K562 (cell line): ENCODE measurements around the gene ARMC8. TPM values are rescaled to one million over a fixed set of nuclear protein-coding genes. Genes with fewer than 3 reads are reported as not detected.

Experiments
- ATAC-seq: fragments of 200-7000 bp; cut with Tn5 transposase; 3 replicates; pipeline ENCODE4 v1.9.1; 2020; ENCODE audit warnings: moderate library complexity
- BruUV-seq: library from RNA; stranded (reverse); fragments of 400-500 nt; replicated peaks from 2 replicates; lab custom pipeline; 2021; lab: Mats Ljungman, UMichigan
- CTCF ChIA-PET: fragments of 300-600 bp; formaldehyde crosslinking; extraction: SDS; loops from one replicate; lab custom pipeline; 2021; ENCODE audit warnings: low intra/inter-chr PET ratio; lab: Yijun Ruan, JAX
- POLR2A ChIA-PET: fragments of 300-600, 350-650 bp; sonication (Branson Sonifier 250); formaldehyde crosslinking; extraction: SDS; loops from one replicate; lab custom pipeline; 2021; ENCODE audit warnings: antibody characterized with exemption, inconsistent platforms; lab: Yijun Ruan, JAX
- DNase-seq, 4 experiments: peaks; one replicate each; pipeline versions ENCODE4 v3.0.0 to v3.0.0-alpha.2; 2011 to 2018; ENCODE audit warnings: low spot score in 3 of 4, mixed read lengths in 3 of 4; ENCODE audit errors: extremely low read depth in 1 of 4
- FAIRE-seq: peaks from 2 replicates; lab custom pipeline; 2011; peaks lifted over from hg19 to GRCh38; lab: Jason Lieb, UNC
- H2AFZ ChIP-seq: 2 replicates; pipeline ENCODE4 v1.6.0; 2011; ENCODE audit warnings: low read depth, low read length, control low read depth, inconsistent platforms
- H3K27ac ChIP-seq: fragments of 200-600 bp; 3 replicates; pipeline ENCODE4 v1.8.0; 2011; ENCODE audit warnings: low read depth, mild to moderate bottlenecking, control low read depth, inconsistent platforms, low read length, moderate library complexity, mixed read lengths; ENCODE audit errors: extremely low read depth
- H3K27me3 ChIP-seq, 2 experiments: fragments of 300-600 bp in 1 of 2; 2 replicates in 1 of 2; 3 replicates in 1 of 2; pipeline versions ENCODE4 v1.6.0 to v1.8.0; 2011; ENCODE audit warnings: inconsistent platforms in 2 of 2, low read length in 2 of 2, mild to moderate bottlenecking in 1 of 2, mixed read lengths in 1 of 2, moderate library complexity in 1 of 2; ENCODE audit not compliant: control insufficient read depth in 2 of 2, insufficient read depth in 2 of 2
- H3K36me3 ChIP-seq: fragments of 300-600 bp; 3 replicates; pipeline ENCODE4 v1.8.0; 2011; ENCODE audit warnings: mild to moderate bottlenecking, low read length, inconsistent platforms; ENCODE audit not compliant: control insufficient read depth, insufficient read depth
- H3K4me1 ChIP-seq, 2 experiments: fragments of 200-600 bp in 1 of 2; replicated peaks in 1 of 2; 2 replicates in 1 of 2; 3 replicates in 1 of 2; pipeline versions ENCODE4 v1.5.1 to v1.8.0; 2011; ENCODE audit warnings: inconsistent platforms in 2 of 2, low read length in 2 of 2, mild to moderate bottlenecking in 1 of 2, mixed read lengths in 1 of 2, moderate library complexity in 1 of 2; ENCODE audit not compliant: control insufficient read depth in 2 of 2, insufficient read depth in 2 of 2
- H3K4me2 ChIP-seq: 2 replicates; pipeline ENCODE4 v1.6.1; 2011; ENCODE audit warnings: low read length, control low read depth, inconsistent platforms, mixed read lengths; ENCODE audit not compliant: insufficient read depth
- H3K4me3 ChIP-seq: fragments of 200-600 bp; sonication (generic), shearing (Covaris generic); 2 replicates; pipeline ENCODE4 v1.5.1; 2016; ENCODE audit warnings: control low read depth, inconsistent platforms
- H3K79me2 ChIP-seq: fragments of 200-600 bp; 3 replicates; pipeline ENCODE4 v1.8.0; 2011; ENCODE audit warnings: low read length, inconsistent platforms; ENCODE audit not compliant: control insufficient read depth, insufficient read depth
- H3K9ac ChIP-seq, 2 experiments: 2 replicates each; pipeline versions ENCODE4 v1.6.0 to v1.6.1; 2011; ENCODE audit warnings: low read depth in 2 of 2, low read length in 2 of 2, control low read depth in 1 of 2, inconsistent platforms in 1 of 2, mild to moderate bottlenecking in 1 of 2, mixed read lengths in 1 of 2; ENCODE audit not compliant: insufficient read depth in 1 of 2
- H3K9me1 ChIP-seq: one replicate; pipeline ENCODE4 v1.6.0; 2011; ENCODE audit warnings: inconsistent platforms, mild to moderate bottlenecking, low read length, moderate library complexity; ENCODE audit not compliant: control insufficient read depth, insufficient read depth
- H3K9me3 ChIP-seq: replicated peaks from 2 replicates; pipeline ENCODE4 v1.5.1; 2011; ENCODE audit warnings: low read depth, low read length, inconsistent platforms; ENCODE audit not compliant: control insufficient read depth, insufficient read depth
- H4K20me1 ChIP-seq: replicated peaks from 2 replicates; pipeline ENCODE4 v1.6.1; 2011; ENCODE audit warnings: low read length, inconsistent platforms, mixed read lengths; ENCODE audit not compliant: control insufficient read depth, insufficient read depth
- FOXK1 ChIP-seq: sonication (generic); formaldehyde crosslinking; IDR thresholded peaks from 2 replicates; pipeline ENCODE4 v1.8.0; 2022; ENCODE audit warnings: missing genetic modification reagents, mild to moderate bottlenecking, borderline replicate concordance
- MBD2 ChIP-seq: sonication (generic); IDR thresholded peaks from 2 replicates; pipeline ENCODE4 v1.6.1; 2016; ENCODE audit warnings: low read depth, borderline replicate concordance
- RERE ChIP-seq: sonication (generic); formaldehyde crosslinking; IDR thresholded peaks from 2 replicates; pipeline ENCODE4 v1.8.0; 2023; ENCODE audit warnings: missing genetic modification reagents, mild to moderate bottlenecking, borderline replicate concordance
- SP1 ChIP-seq: sonication (generic); formaldehyde crosslinking; IDR thresholded peaks from 2 replicates; pipeline ENCODE4 v1.8.1; 2022; ENCODE audit warnings: mild to moderate bottlenecking, missing genetic modification reagents
- TFAP4 ChIP-seq: sonication (generic); formaldehyde crosslinking; IDR thresholded peaks from 2 replicates; pipeline ENCODE4 v1.8.0; 2022; ENCODE audit warnings: missing genetic modification reagents, mild to moderate bottlenecking, moderate library complexity, borderline replicate concordance
- ZC3H8 ChIP-seq: fragments of 450-650 bp; IDR thresholded peaks from 2 replicates; pipeline ENCODE4 v1.6.1; 2017
- ZKSCAN3 ChIP-seq: fragments of 250-450 bp; sonication (Bioruptor Pico); IDR thresholded peaks from 2 replicates; pipeline ENCODE4 v1.4.0; 2020
- ZNF12 ChIP-seq: sonication (generic); formaldehyde crosslinking; IDR thresholded peaks from 2 replicates; pipeline ENCODE4 v1.4.0; 2020; ENCODE audit warnings: mild to moderate bottlenecking, missing genetic modification reagents
- WGBS: fragments of 100-300 bp; shearing (Covaris generic); methylation state at CpG from one replicate; pipeline ENCODE4 v1.1.6; 2016; ENCODE audit warnings: low coverage, mixed read lengths; ENCODE audit not compliant: insufficient coverage; ENCODE audit errors: missing lambda C conversion rate; 5-methylcytosine and 5-hydroxymethylcytosine counted together
- in situ Hi-C: fragments of 300-500 bp; cut with MboI; formaldehyde crosslinking; loops from 4 replicates; pipeline ENCODE4 v1.15.0; 2018; ENCODE audit warnings: inconsistent platforms, mixed read lengths
- intact Hi-C: fragments of 100-400 bp; cut with micrococcal nuclease; formaldehyde crosslinking; loops from 2 replicates; pipeline ENCODE4 v1.14.2; 2022
- polyA plus RNA-seq, 8 experiments: library from polyadenylated mRNA; depleted of rRNA in 4 of 8; stranded (reverse) in 5 of 8; unstranded in 3 of 8; fragments of >200 nt; fragmentation: Nextera tagmentation in 2 of 8; fragmentation: Illumina TruSeq in 1 of 8; extraction: Ambion mirVana in 2 of 8; extraction: Trizol in 1 of 8; gene quantifications; 2 replicates each; pipeline versions ENCODE4 v1.2.1 to v1.2.3, GENCODE V29; 2011 to 2014; ENCODE audit warnings: inconsistent platforms in 1 of 8, missing spikeins in 1 of 8
- total RNA-seq, 7 experiments: library from RNA; depleted of rRNA in 6 of 7; stranded (reverse); fragments of >200 nt in 6 of 7; fragmentation: Illumina TruSeq in 2 of 7; extraction: Trizol in 2 of 7; gene quantifications; 2 replicates each; pipeline versions ENCODE4 v1.2.1 to v1.2.3, GENCODE V29; 2011 to 2021; ENCODE audit warnings: low replicate concordance in 1 of 7
- TF ChIP-seq, protein P1 (sequence below), 2 experiments: fragments of 450-650 bp in 1 of 2; sonication (generic) in 1 of 2; formaldehyde crosslinking; conservative IDR thresholded peaks; 2 replicates each; pipeline versions ENCODE4 v1.4.0 to v1.8.1; 2020 to 2022; ENCODE audit warnings: mild to moderate bottlenecking in 1 of 2, missing genetic modification reagents in 1 of 2

ARMC8 gene
- total and polyA plus RNA-seq, 9 of the 15 experiments (the other 6 are each of a cell fraction or from before 2014, with no cell fraction given), result 22.4 to 76.1 (median 37.3) TPM

- intact Hi-C loops (no loop called here), in situ Hi-C loops (no loop called here)
- TF ChIP-seq FOXK1, result no peak
- TF ChIP-seq, protein P1, sequence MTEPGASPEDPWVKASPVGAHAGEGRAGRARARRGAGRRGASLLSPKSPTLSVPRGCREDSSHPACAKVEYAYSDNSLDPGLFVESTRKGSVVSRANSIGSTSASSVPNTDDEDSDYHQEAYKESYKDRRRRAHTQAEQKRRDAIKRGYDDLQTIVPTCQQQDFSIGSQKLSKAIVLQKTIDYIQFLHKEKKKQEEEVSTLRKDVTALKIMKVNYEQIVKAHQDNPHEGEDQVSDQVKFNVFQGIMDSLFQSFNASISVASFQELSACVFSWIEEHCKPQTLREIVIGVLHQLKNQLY (CRISPR knock-in tag; conservative IDR thresholded peaks at IDR 0.05), result no peak
- Histone ChIP-seq H3K9me3 (no peaks in the 10 kb centered on the region), H3K27me3 (no peaks in the 10 kb centered on the region), H3K4me2 (no peak overlapping the region), H3K4me1 (no peaks in the 10 kb centered on the region; a peak in 1 of 5 replicates), H4K20me1 (no peaks in the 10 kb centered on the region), H3K79me2 (peaks cover 65% of the 10 kb centered on the region), H2AFZ (no peak overlapping the region), H3K27ac (no peak overlapping the region), H3K9ac (no peak overlapping the region), H3K36me3 (peaks cover 46% of the 10 kb centered on the region), H3K4me3 (no peak overlapping the region), H3K9me1 (no peaks in the 10 kb centered on the region)
- BruUV-seq, result no TSS peak
- DNase-seq, result no peak
- ATAC-seq, result no peak
- POLR2A ChIA-PET, result no interaction called here
- FAIRE-seq, result peak; percentile 52
- WGBS, result 57% methylated on average over 1 of the region's 1 CpG
- CTCF ChIA-PET, result no interaction called here
Observed at GRCh38 chr3:138219255-138219654, 32.2 kb downstream of the ARMC8 start.

DNA sequence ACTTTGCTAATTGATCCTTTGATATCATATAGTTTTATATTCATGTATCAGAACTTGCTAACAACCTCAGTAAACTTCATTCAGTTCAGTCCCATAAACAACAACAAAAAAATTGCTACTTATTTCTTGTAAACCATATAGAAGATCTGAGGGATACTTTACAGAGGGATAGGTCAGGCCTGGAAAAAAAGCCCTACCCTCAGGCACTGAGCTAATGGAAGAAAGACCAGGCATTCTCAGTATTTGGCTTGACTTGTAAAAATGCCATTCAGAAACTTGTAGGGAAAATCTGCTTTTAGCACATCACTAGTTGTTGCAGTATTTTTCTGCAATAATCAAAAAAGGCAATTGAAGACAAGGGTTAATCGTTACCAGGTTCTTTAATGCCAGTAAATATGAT lies 33.1 kb downstream of the ARMC8 start:
- H2AFZ ChIP-seq, result no peak overlapping the region
- no peak for FAIRE-seq
- peaks cover 50% of the 10 kb centered on the region for H3K36me3 ChIP-seq

More for the DNA sequence above, 33.1 kb downstream of the ARMC8 start:
- H3K9me3 ChIP-seq, result no peaks in the 10 kb centered on the region
- no peak overlapping the region for H3K4me3 ChIP-seq
- no peaks in the 10 kb centered on the region for H3K9me1 ChIP-seq
- no peak overlapping the region for H3K4me2 ChIP-seq
- no TSS peak for BruUV-seq
- no peak for DNase-seq
- intact Hi-C loops (no loop called here), in situ Hi-C loops (no loop called here)
- peaks cover 58% of the 10 kb centered on the region for H3K79me2 ChIP-seq
- no peak for TF ChIP-seq ZNF12 (CRISPR knock-in tag)
- no peak for TF ChIP-seq TFAP4 (CRISPR knock-in tag)
- no peak for TF ChIP-seq RERE (CRISPR knock-in tag)
- TF ChIP-seq ZC3H8, result no peak
- no peak for TF ChIP-seq MBD2
- TF ChIP-seq SP1 (CRISPR knock-in tag), result no peak
- no peak for TF ChIP-seq ZKSCAN3
- no peak for ATAC-seq
- no peaks in the 10 kb centered on the region; a peak in 1 of 5 replicates for H3K4me1 ChIP-seq
- WGBS, result 91% methylated on average over 1 of the region's 1 CpG
- H3K27me3 ChIP-seq, result no peaks in the 10 kb centered on the region
- no peak overlapping the region for H3K9ac ChIP-seq
- no peak overlapping the region for H3K27ac ChIP-seq
- H4K20me1 ChIP-seq, result no peaks in the 10 kb centered on the region
- CTCF ChIA-PET, result no interaction called here
- POLR2A ChIA-PET, result no interaction called here
